Ishikawa (cell line): Measurements from ENCODE around the gene VEPH1.

Source experiments
- ZBTB7A ChIP-seq: IDR thresholded peaks from 2 replicates; pipeline ENCODE4 v1.6.1; 2012; ENCODE audit warnings: low read depth
- TF ChIP-seq, protein P1 (sequence below): IDR thresholded peaks from 2 replicates; pipeline ENCODE4 v1.6.1; 2012; ENCODE audit warnings: low read depth, mild to moderate bottlenecking

DNA sequence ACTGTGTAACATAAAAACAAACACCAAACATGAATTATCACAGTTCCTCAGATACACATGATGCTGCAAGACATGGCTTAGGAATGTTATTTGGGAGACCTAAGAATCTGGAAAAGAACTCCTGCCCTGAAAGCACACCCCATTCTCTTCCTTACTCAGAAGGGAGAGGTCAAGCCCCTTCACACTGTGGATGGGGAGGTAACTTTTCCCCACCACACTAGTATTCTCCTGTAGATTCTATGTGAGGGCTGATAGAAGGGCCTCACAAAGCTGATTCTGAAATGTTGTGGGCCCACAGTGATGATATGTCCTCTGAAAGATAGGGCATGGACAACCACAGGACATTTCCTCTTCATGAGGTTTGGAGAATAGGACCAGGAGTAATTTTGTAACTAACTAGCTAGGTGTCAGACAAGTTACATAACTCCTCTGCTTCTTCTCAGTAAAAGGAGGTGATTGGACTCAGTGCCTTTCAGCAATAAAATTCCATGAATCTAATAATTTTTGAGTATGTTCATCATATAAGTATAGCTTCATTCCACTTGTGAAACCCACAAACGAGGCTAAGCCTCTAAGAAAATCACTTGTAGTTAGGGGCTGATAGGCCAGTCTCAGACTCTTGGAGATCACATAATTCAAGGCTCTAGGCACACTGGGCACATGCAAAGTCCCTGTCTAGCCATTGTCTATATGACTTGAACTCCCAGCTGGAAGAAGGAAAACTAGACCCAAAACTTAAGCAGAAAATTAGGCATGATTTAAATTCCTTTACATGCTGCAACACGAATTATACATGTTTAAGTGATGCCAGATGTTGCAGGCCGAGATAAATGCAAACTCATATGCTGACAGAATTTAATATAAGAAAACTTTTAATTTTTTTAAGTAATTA, 59.1 kb downstream of the VEPH1 start:
- no peak for TF ChIP-seq ZBTB7A
- TF ChIP-seq, protein P1, sequence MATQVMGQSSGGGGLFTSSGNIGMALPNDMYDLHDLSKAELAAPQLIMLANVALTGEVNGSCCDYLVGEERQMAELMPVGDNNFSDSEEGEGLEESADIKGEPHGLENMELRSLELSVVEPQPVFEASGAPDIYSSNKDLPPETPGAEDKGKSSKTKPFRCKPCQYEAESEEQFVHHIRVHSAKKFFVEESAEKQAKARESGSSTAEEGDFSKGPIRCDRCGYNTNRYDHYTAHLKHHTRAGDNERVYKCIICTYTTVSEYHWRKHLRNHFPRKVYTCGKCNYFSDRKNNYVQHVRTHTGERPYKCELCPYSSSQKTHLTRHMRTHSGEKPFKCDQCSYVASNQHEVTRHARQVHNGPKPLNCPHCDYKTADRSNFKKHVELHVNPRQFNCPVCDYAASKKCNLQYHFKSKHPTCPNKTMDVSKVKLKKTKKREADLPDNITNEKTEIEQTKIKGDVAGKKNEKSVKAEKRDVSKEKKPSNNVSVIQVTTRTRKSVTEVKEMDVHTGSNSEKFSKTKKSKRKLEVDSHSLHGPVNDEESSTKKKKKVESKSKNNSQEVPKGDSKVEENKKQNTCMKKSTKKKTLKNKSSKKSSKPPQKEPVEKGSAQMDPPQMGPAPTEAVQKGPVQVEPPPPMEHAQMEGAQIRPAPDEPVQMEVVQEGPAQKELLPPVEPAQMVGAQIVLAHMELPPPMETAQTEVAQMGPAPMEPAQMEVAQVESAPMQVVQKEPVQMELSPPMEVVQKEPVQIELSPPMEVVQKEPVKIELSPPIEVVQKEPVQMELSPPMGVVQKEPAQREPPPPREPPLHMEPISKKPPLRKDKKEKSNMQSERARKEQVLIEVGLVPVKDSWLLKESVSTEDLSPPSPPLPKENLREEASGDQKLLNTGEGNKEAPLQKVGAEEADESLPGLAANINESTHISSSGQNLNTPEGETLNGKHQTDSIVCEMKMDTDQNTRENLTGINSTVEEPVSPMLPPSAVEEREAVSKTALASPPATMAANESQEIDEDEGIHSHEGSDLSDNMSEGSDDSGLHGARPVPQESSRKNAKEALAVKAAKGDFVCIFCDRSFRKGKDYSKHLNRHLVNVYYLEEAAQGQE, result no peak
